PFSK-1 (cell line): ENCODE measurements around the gene RNF169.

Experiments
- POLR2AphosphoS5 ChIP-seq: IDR thresholded peaks from 2 replicates; pipeline ENCODE4 v1.6.1; 2012; ENCODE audit warnings: low read depth, mild to moderate bottlenecking, control low read depth, low read length, moderate library complexity
- SIN3A ChIP-seq: IDR thresholded peaks from 2 replicates; pipeline ENCODE4 v1.6.1; 2012; ENCODE audit warnings: mild to moderate bottlenecking, low read length, moderate library complexity, borderline replicate concordance; ENCODE audit not compliant: insufficient read depth

DNA sequence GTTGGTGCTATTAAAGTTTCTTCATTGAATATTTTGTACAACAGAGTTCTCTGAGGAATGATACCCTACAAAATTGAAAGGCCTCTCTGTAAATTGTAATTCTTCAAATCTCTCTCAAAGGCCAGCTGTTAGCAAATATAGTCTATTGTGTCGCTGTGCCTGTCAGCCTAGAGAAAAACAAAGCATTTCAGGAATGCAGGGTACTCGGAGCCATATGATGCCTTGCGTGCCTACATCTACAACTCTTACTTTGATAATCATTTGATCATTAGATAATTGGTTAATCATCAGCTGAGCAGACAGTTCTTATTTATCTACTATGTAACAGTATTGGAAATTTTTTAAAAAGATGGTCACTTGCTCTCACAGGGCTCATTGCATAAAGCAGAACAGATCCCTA is 67.3 kb downstream of the RNF169 start:
- TF ChIP-seq POLR2AphosphoS5 (no peak), SIN3A (no peak)
